GM19043 (cell line): Measurements from ENCODE around the gene TTC9B.

ENCODE experiments used
- ATAC-seq: cut with Tn5 transposase; IDR thresholded peaks from one replicate; pipeline ENCODE4 v1.9.1; 2021; ENCODE audit warnings: low read depth; ENCODE audit not compliant: unreplicated experiment

The TTC9B gene

DNA sequence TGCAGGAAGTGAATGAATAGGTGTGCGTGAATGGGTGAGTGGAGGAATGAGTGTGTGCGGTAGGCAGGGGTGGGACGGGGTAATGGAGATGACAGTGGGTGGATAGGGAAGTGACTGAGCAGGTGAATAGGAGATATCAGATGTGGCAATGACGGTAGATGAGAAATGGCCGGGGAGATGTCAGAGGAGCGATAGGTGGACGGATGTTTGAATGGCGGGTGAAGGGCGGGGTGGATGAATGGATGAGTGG lies 1.5 kb downstream of the TTC9B start:
- no peak for ATAC-seq

DNA sequence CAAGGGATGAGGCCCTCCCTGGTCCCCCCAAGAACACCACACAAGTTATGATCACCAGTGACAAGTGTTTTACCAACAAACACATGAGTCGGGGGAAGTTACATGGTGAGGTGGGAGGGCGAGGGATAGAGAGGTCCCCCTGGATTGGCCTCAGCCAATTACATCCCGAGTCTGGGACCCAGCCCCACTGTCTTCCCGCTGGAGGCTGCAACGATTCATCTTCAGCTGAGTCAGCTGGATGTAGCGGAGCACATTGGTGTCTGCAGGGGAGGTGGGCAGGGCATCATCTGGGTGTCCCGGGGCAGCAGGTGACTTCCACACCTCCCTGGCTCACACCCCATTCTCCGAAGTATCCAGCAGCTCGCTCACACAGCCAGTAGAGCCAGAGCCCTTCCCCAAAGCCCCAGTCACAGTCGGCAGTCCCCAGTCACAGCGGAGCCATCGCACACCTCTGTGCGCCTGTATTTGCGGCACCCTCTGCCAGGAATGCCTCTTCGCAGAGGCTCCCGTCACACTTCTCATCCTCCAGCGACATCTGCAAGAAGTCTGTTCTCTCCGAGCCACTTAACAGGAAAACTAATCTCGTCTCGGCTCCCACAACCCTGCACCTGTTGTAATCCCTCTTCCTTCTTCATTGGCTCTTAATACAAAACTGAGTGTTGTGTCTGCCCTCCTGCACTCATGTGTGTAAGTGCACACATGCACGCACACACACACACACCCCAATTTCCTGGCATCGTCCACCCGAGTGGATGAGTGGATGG lies 2.0 kb downstream of the TTC9B start:
- no peak for ATAC-seq

DNA sequence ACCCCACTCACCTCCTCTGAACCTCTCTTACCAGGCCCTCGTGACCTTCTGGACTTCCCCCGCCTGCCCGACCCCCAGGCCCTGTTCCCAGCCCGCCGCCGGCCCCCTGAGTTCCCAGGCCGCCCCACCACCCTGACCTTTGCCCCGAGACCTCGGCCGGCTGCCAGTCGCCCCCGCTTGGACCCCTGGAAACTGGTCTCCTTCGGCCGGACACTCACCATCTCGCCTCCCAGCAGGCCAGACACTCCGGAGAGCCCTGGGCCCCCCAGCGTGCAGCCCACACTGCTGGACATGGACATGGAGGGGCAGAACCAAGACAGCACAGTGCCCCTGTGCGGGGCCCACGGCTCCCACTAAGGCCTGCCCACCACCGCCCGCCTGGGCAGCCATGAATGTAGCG lies 3.2 kb downstream of the TTC9B start:
- no peak for ATAC-seq

DNA sequence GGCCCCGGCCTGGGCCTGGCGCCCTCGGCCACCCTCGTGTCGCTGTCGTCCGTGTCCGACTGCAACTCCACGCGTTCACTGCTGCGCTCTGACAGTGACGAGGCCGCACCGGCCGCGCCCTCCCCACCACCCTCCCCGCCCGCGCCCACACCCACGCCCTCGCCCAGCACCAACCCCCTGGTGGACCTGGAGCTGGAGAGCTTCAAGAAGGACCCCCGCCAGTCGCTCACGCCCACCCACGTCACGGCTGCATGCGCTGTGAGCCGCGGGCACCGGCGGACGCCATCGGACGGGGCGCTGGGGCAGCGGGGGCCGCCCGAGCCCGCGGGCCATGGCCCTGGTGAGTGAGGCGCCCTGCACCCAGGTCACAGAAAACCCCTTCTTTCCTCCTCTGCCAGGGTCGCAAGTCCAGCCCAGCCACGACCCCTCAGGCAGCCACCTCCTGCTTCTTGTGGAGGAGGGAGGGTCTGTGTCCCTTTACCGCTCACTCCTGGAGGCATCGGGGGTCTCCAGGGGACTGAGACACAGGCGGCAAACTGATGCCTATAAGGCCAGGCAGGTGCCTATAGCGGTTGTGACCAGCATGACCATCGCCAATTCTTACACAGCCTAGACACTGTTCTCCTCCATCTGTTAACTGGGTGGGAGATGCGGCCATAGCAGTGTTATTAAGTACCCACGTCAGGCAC lies 4.2 kb downstream of the TTC9B start:
- no peak for ATAC-seq

DNA sequence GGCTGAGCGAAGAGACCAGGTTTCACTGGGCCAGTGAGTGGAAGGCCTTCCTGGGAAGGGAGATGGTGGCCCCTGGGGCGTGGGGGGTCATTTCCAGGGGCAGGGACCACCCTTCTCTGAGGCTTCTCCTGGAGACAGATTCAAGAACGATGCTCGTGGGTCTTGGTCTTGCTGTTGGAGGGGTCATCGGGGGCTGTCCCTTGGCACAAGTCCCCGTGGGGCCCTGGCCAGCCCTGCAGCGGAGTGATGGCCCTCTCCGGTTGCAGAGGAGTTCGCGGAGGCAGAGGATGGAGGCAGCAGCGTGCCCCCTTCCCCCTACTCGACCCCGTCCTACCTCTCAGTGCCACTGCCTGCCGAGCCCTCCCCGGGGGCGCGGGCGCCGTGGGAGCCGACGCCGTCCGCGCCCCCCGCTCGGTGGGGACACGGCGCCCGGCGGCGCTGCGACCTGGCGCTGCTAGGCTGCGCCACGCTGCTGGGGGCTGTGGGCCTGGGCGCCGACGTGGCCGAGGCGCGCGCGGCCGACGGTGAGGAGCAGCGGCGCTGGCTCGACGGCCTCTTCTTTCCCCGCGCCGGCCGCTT lies 4.8 kb downstream of the TTC9B start:
- no peak for ATAC-seq

DNA sequence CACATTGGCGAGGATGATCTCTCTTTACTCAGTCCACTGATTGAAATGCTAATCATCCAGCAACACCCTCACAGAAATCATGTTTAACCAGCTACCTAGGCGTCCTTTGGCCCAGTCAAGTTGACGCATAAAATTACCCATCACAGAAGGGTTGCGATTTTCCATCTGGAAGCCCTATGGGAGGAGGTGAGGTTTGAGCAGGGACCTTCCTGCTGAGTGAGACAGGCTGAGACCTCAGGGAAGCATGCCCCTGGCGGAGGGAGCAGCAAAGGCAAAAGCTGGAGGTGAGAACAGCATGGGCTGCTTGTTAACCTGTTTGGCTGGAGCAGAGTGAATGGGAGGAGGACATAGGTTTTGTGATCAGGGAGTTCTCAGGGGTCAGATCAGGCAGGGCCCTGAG lies 7.3 kb downstream of the TTC9B start:
- no peak for ATAC-seq

DNA sequence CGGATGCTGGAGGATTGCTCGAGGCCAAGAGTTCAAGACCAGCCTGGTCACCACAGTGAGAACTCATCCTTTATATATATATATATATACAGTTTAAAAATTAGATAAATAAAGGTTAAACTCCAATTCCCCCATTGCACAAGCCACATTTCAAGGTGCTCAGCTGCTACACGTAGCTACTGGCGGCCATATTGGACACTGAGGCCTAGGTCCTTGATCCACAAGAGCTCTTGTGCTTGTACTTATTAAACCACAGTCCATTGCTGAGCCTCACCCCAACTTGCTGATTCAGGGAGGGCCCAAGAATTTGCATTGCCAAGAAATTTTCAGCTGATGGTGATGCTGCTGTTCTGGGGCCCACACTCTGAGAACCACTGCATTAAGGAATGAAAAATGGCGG lies 9.6 kb downstream of the TTC9B start:
- ATAC-seq, result no peak

DNA sequence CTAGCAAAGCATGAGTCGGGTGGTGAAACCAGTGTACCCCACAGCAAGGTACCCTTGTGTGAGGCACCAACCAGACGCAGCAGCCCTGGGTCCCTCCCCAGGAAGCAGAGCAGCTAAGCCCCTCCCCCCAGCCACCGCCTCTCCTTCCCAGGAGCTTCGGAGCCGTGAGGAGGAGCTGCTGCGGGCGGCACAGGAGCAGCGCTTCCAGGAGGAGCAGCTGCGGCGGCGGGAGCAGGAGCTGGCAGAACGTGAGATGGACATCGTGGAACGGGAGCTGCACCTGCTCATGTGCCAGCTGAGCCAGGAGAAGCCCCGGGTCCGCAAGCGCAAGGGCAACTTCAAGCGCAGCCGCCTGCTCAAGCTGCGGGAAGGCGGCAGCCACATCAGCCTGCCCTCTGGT lies 12.4 kb downstream of the TTC9B start:
- ATAC-seq, result no peak

DNA sequence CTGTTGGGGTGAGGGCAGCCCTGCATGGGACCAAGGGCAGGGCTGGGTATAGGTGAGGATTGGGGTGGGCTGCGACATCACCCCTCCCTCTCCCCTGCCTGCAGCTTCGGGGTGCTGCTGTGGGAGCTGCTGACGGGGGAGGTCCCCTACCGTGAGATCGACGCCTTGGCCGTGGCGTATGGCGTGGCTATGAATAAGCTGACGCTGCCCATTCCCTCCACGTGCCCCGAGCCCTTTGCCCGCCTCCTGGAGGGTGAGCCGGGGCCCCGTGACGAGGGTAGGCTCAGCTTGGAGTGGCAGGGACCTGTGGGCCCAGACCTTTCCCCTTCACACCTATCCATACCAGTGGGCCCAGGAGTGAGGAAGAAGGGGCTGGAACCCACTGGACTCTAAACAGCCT lies 13.8 kb downstream of the TTC9B start:
- no peak for ATAC-seq

DNA sequence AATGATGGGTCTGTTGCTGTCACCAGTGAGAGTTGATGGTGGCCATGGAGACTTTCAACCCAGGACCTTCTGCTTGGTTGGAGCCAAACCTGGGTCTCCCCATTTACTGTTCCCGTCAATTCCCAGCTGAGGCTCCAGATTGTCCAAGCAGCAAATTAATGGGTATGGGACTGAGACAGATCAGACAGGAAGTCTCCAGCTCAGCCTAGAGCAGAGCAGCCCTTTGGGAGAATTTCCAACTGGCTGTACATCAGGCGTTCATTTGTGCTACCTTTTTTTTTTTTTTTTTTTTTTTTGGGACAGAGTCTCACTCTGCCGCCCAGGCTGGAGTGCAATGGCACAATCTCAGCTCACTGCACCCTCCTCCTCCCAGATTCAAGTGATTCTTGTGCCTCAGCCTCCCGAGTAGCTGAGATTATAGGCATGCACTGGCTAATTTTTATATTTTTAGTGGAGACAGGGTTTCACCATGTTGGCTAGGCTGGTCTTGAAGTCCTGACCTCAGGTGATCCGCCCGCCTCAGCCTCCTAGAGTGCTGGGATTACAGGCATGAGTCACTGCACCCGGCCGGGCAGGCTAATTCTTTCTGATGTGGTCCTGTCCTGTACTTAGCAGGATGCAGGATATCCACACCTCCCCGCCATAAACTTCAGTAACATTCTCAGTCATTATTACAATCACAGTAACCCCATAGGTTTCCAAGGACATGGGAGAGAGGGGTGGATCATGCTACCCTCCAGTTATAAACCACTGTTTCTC lies 17.7 kb downstream of the TTC9B start:
- ATAC-seq, result no peak

DNA sequence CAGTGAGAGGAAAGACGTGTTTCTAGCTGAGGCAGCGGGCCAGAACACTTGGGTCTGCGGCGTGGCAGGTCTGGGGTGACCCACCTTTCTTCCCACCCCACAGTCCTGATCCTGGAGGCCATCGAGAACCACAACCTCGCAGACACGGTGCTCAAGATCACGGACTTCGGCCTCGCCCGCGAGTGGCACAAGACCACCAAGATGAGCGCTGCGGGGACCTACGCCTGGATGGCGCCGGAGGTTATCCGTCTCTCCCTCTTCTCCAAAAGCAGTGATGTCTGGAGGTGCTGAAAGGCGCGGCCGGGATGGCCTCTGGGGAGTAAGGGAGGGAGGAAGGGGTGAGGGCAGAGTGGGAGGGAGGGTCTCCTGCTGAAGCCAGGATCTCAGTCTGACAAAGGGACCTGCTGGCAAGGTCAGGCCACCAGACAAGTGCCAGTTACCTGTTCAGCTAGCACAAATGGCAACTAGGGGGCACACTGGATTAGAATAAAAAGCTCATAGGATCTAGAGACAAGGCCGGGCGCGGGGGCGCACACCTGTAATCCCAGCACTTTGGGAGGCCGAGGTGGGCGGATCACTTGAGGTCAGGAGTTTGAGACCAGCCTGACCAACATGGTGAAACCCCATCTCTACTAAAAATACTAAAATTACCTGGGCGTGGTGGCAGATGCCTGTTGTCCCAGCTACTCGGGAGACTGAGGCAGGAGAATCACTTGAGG lies 19.8 kb downstream of the TTC9B start:
- ATAC-seq, result no peak

DNA sequence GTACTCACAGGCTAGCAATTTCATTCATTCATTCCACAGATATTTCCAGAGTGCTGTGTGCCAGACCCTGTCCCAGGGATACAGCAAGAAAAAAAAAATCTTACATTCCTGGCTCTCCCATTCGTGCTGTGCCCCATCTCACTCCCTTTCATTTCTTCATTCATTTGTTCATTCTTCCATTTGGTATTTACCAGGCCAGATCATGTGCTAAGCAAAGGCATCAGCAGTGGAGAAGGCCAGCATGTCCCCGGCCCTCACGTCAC lies 24.7 kb downstream of the TTC9B start:
- no peak for ATAC-seq

DNA sequence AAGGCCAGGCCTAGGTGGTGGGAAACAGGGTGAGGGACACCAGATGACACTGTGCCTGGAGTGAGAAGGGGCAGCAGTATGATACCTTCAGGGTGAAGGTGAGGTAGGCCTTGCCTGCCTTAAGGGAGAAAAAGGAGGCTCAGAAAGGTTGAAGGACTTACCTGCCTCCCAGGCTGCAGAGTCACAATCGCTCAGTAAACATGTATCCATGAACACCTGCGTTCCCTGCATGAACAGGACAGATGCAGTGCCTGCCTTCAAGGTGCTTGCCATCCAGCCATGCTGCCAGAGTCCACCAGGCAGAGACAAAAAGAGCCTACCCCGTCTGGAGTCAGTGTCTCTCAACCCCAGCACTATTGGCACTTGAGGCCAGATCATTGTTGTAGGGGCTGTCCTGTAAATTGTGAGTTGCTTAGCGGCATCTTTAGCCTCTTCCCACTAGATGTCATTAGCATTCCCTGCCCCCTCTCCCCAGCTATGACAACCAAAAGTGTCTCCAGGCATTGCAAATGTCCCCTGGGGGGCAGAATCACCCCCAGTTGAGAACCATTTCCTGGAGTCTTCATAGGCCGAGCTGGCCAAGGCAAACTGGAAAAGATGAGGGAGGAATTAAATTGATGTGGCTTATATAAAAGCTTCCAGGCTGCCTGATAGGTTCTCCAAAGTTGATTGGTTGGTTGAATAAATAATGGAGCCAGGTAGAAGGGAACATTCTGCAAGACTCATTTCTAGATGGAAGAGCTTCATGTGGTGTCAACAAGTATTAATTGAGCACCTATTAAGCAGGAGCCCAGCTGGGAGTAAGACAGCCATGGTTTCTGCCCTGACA lies 25.2 kb downstream of the TTC9B start:
- ATAC-seq, result no peak

DNA sequence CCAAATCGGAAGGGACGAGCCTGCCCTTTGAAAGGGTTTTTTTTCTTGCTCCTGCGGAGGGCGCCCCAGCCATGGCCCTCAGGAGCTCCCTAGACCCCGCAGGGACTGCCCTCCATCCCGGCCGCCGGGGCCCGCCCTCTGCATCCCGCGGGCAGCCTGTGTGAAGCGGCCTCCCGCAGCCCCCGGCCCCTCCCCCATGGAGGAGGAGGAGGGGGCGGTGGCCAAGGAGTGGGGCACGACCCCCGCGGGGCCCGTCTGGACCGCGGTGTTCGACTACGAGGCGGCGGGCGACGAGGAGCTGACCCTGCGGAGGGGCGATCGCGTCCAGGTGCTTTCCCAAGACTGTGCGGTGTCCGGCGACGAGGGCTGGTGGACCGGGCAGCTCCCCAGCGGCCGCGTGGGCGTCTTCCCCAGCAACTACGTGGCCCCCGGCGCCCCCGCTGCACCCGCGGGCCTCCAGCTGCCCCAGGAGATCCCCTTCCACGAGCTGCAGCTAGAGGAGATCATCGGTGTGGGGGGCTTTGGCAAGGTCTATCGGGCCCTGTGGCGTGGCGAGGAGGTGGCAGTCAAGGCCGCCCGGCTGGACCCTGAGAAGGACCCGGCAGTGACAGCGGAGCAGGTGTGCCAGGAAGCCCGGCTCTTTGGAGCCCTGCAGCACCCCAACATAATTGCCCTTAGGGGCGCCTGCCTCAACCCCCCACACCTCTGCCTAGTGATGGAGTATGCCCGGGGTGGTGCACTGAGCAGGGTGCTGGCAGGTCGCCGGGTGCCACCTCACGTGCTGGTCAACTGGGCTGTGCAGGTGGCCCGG lies 26.1 kb downstream of the TTC9B start:
- ATAC-seq, result no peak

DNA sequence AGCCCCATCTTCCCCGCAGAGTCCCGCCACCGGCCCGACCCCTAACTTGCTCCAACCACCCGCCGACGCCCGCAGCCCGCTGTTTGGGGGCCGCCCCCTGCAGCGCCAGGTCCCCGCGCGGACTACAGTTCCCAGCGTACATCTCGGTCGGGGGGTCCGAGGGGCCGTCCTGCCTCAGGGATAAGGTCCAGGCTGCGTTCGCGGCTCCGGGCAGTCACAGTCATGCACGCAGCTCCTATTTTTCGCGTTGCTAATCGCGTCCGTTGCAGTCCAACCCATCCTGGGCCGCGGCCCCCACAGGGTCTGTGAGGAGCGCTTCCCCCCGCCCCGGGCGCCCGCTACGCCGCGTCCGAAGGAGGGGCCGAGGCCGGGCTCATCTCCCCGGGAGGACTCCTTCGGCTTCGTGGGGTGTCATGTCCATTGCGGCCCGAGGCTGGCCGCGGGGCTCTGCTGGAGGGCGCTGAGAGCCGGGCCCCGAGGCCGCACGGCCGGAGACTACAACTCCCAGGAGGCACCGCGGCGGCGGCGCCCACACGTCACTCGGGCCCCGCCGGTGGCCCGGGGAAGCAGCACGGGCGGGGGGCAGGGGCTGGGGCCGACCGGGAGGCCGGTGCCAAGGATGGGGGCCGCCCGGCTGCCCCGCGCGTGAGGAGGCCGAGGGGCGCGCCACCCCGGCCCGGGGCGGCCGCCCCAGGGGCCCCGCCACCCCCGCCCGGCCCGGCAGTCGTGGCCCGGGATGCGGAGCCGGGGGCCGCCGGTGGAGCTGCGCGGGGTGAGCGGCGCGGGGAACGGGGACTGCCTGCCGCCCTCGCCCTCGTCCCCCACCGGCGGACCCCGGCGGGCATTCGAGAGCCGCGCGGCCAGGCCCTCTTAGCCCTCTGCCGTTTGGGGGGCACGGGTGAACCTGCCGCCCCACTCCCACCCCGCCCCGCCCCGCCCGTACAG lies 27.0 kb downstream of the TTC9B start, which contains the start of gene MAP3K10:
Gene MAP3K10 (plus strand): TSS at position 536 of the 945 bp plus-strand sequence. CDS start 606 bp downstream, outside the sequence.
- peak; percentile 71 for ATAC-seq

DNA sequence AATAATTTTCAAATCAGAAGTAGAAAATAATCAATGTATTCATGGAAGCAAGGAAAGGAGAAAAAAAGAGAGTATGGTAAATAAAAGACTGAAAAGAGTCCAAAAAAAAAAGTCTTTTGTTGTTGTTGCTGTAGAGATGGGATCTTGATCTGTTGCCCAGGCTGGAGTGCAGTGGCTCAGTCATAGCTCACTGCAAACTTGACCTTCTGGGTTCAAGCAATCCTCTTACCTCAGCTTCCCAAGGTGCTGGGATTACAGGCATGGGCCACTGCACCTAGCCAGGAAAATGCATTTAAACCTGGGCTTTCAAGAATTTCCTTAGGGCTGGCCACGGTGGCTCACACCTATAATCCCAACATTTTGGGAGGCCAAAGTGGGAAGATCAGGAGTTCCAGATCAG lies 33.9 kb downstream of the TTC9B start:
- ATAC-seq, result no peak

DNA sequence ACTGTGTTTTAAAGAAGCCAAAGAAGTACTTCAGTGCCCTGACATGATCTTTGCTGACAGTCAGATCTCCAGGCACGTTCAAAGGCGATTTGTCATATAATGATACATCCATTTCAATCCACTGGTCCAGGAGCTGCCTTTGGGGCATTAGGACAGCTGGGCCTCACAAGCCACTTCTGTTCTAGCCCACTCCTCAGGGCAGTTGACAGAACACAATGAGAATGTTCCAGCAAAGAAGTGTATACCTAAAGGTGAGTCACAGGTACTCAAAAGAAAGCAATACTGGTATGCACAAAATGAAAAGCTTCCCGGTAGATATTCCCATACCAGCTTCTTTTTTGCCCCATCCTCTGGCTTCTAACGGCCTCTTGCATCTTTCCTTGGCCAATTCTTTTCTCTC lies 39.4 kb downstream of the TTC9B start:
- no peak for ATAC-seq
